ES-I3 (cell line): ENCODE measurements around the gene STK24.

ENCODE experiments used
- H3K36me3 ChIP-seq: 2 replicates; pipeline ENCODE4 v1.6.1; 2013; ENCODE audit warnings: mild to moderate bottlenecking, low read length, control low read depth, moderate library complexity; ENCODE audit not compliant: insufficient read depth
- H3K4me1 ChIP-seq: 2 replicates; pipeline ENCODE4 v1.6.1; 2013; ENCODE audit warnings: mild to moderate bottlenecking, control low read depth, low read length; ENCODE audit not compliant: insufficient read depth
- H3K9ac ChIP-seq: 2 replicates; pipeline ENCODE4 v1.6.1; 2013; ENCODE audit warnings: low read depth, mild to moderate bottlenecking, low read length, moderate library complexity
- H3K9me3 ChIP-seq: 2 replicates; pipeline ENCODE4 v1.6.1; 2013; ENCODE audit warnings: mild to moderate bottlenecking, low read length, moderate library complexity; ENCODE audit not compliant: control insufficient read depth, insufficient read depth

STK24 gene

DNA sequence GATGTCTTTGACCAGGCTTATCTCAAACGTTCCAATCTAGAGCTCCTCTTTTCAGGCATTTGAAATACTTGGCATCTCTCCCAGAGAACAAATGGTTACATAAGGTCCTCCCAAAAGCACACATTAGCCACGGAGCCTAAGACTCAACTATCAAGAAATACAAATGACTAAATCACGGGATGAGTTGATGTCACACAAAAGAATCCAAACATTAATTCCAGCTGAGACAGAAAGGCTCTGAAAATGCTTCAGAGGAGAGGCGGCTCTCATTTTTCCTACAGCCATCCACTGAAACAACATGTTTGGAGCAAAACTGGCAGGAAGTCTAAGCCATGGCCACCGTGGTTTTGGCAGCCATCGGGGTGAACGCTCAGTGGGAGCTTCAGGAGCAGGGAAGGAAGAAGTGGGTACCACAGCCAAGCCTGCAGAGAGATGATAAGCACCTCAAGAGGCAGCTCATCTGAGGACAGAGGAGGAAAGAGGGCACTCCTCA is 122.5 kb downstream of the STK24 start:
- Histone ChIP-seq H3K4me1 (peaks cover 19% of the 10 kb centered on the region), H3K9me3 (no peaks in the 10 kb centered on the region), H3K9ac (no peak overlapping the region), H3K36me3 (peaks cover 7% of the 10 kb centered on the region; the same call in 1 of the 2 replicates)

DNA sequence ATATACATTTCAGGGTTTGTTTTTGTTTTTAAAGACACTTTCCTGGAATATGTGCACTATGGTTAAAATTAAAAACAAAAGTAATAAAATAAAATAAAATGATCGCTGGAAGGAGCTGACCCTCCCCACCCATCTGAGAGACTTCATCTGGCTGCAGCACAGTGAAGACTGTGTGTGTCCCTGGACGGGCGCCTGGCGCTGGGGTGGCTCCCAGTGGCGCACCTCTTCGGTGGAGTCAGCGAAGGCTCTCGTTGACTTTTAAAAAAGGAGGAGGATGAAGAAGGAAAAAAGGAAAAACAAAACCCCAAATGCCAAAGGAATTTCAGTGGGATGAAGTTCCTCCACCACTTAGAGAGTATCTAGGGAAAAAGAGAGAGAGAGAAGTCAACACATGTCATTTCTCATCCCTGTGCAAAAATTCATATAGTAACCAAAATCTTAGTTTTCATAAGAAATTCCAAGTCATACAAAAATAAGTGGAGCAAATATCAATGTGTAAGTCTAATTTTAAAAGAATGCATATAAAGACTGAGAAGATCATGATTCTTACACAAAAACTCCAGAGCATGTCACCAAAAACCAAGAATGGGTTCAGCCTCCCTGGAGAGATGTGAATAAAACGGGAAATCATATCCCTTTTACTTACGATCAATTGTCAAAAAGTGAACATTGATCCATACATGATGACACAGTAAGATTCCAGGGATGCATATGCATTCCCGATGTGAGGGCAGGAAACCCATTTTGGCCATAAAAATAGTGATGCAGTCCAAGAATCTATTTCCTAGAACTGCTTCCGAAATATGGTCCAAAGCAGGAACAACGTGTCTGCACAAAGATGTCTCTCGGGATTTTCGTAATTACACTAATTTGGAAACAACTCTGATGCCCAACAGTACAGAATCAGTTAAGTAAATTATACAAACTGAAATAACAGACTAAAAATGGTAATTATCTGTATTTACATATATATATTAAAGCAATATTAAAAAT is 123.8 kb downstream of the STK24 start:
- no peaks in the 10 kb centered on the region for H3K9me3 ChIP-seq
- no peak overlapping the region for H3K9ac ChIP-seq
- H3K36me3 ChIP-seq = peaks cover 7% of the 10 kb centered on the region; the same call in 1 of the 2 replicates
- H3K4me1 ChIP-seq = peaks cover 19% of the 10 kb centered on the region

DNA sequence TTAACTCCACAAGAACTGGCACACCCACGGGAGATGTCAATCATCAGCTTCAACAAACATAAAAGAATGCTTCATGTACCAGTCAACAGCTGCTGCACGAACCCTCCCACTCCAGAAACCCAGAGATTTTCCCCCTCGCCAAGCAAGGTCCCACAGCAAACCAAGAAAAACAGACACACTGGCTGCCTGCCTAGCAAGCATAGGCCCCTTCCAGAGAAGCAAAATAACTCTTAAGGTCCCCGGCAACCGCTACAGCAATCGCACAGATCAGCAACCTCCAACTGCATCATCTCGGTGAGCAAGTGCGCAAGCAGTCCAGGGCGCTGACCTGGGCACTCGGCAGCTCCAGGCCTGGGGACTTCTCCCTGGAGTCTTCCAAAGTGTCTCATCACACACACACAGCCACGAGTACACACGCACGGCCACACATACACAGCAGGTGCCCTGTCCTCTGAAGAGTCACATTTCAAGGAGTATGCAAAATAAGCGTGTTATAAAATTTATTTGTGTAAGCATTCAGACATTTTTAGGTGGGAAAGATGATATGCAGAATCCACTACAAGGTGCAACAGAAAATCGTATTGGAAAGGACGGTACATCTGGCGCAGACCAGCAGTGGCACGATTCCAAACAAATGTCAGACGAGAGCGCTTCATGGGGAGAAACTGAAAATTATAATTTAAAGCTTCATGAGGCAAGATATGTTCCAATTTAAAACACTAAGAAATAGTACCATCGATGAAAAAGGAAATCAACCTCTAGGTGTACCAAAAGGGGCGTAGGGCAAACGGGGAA is 125.0 kb downstream of the STK24 start:
- peaks cover 13% of the 10 kb centered on the region for H3K36me3 ChIP-seq
- H3K9ac ChIP-seq = no peak overlapping the region
- H3K9me3 ChIP-seq = no peaks in the 10 kb centered on the region
- peaks cover 19% of the 10 kb centered on the region for H3K4me1 ChIP-seq

DNA sequence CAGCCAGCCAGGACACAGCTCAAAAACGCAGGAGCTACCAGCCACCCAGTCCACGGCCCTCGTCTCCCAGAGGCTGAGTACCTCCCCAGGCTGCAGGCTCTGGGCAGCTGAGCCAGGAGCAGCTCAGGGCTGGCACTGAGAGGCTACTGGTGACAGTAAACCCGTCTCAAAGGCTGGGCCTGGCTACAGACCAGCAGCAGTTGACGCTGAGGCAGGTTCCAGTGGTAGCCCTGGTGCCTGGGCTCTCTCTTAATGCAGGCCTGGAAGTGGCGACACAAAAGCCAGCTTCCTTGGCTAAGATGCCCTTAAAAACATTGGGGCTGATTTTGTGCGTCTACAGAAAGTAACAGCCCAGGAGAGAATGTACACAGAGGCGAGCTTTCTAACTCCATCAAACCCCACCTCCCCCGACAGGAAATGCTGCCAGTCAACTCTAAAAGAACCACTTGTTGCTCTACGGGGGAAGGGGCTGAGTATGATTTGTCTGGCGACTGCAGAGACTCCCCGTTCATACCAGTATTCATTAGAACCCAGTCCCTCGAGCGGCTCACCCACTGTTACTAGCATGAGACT is 126.3 kb downstream of the STK24 start:
- no peaks in the 10 kb centered on the region for H3K9me3 ChIP-seq
- H3K36me3 ChIP-seq = peaks cover 10% of the 10 kb centered on the region
- no peak overlapping the region for H3K9ac ChIP-seq
- H3K4me1 ChIP-seq = peaks cover 22% of the 10 kb centered on the region

DNA sequence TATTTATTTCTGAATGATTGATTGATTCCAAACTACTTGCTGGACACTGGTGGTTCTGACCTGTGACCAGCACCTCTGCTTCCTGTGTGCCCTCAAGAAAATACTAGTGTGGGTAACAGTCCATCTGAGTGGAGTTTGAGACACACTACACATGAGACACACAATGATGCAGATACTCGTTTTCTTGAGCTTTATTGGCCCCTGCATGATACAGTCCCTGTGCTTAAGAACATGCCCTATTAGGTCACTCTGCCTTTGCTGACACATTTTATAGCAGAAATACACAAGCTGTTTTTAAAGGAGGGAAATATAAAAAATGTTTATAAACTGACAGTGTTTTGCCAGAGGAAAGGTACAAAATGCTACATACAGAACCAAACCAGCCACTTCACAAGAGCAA is 126.9 kb downstream of the STK24 start:
- H3K36me3 ChIP-seq = peaks cover 10% of the 10 kb centered on the region
- peaks cover 26% of the 10 kb centered on the region for H3K4me1 ChIP-seq

DNA sequence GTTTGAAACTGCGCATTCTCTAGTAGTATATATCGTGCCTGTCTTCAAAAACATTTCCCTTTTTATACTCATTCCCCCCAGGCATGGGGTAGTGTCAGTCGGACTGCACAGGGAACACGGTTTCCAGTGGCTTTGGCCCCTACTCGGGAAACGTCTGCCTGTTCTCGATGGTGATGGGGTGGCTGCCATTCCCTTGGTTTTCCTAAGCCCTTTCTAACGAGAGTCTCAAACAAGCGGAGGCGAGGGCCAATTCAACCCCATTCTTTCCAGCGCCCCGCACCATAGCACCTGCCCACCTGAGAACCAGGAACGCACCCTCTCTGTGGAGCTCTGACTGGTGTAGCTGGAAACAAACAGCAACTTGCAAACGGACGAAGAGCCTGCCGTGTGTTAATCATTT is 127.6 kb downstream of the STK24 start:
- H3K9me3 ChIP-seq = no peaks in the 10 kb centered on the region
- peaks cover 10% of the 10 kb centered on the region for H3K36me3 ChIP-seq
- H3K4me1 ChIP-seq = peaks cover 27% of the 10 kb centered on the region
- H3K9ac ChIP-seq = no peak overlapping the region

More for the DNA sequence above, 126.9 kb downstream of the STK24 start:
- no peaks in the 10 kb centered on the region for H3K9me3 ChIP-seq
- no peak overlapping the region for H3K9ac ChIP-seq

DNA sequence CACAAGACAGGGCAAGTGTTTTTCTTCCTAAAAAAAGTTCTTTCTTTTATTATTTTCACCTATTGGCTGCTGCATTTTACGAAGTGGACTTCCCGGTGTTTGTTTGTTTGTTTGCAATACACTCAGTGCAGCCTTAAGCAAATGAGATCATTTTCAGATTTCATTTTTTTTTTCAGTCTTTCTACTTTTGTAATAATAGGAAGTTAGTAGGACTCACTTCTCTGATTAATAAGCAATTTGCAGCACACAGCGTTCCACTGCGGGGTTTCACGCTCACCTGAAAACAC is 128.3 kb downstream of the STK24 start:
- Histone ChIP-seq H3K9me3 (no peaks in the 10 kb centered on the region), H3K4me1 (peaks cover 27% of the 10 kb centered on the region), H3K36me3 (peaks cover 10% of the 10 kb centered on the region), H3K9ac (no peak overlapping the region)

DNA sequence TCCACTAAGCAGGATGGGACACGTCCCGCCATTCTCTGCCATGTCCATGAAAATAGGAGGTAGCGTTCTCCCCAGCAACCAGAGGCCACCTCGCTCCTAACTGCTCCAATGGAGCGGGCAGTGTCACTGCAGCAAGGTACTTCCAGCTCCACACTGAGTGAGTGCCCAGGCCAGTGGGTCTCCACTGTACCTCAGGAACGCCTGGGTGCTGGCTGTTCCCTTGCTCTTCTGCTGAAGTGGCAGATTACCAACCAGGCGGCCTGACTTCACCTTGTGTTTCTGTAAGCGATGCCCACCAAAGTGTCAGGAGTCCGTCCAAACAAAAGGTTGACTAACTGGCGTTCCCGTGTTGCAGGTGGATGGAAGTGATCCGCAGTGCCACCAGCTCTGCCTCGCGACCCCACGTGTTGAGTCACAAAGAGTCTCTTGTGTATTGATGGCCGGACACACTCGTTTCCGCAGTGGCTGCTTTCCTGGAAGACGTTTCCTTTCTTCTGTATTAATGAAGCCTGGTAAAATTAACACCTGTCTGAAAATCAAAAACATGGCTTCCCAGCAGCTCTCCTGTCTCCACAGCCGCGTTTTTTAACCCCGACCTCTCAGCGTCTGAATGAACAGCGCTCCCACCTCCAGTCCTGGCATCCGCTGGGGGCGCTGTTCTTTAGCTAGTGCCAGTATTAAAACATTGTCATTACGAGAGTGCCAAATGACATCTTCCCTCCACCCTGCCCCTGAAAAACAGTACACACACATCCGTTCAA is 128.8 kb downstream of the STK24 start:
- Histone ChIP-seq H3K9me3 (no peaks in the 10 kb centered on the region), H3K9ac (no peak overlapping the region), H3K36me3 (peaks cover 10% of the 10 kb centered on the region), H3K4me1 (peaks cover 27% of the 10 kb centered on the region)

DNA sequence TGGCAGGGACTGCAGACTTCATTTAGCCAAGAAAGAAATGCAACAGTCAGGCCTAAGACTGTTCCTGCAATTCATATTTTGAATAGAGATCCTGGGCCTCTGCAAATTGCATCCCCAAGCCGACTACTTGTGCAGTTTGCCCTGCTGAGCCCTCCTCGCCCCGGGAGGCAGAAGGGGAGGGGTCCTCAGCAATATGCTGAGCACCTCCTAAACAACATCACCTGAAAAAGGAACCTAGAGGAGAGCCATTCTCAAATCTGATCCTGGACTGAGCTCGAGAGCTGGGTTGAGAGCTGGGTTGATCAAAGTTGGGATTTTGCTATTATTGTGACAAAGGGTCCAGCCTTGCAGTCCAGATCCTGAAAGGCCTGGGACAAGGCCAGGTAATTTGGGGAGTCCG is 129.8 kb downstream of the STK24 start:
- H3K9me3 ChIP-seq = no peaks in the 10 kb centered on the region
- no peak overlapping the region for H3K9ac ChIP-seq
- peaks cover 10% of the 10 kb centered on the region for H3K36me3 ChIP-seq
- peaks cover 27% of the 10 kb centered on the region for H3K4me1 ChIP-seq

DNA sequence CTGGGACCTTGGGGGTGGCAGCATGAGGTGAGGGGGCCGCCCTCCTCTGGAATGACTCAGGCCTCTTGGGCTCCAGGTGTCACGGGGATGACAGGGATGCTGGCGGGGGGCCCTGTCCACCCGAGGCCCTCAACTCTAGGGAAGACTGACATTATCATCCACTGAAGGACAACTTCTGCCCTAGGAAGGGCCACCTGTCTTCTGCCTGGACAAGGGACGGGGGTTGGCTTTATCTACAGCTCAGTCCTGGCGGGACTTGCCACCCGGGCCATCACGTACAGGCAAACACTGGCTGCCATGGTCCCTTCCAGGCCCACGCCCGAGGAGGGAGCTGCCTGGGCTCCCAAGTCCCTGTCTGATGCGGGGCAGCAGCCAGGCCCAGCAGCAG is 130.7 kb downstream of the STK24 start:
- peaks cover 22% of the 10 kb centered on the region for H3K4me1 ChIP-seq
- peaks cover 10% of the 10 kb centered on the region for H3K36me3 ChIP-seq
- H3K9ac ChIP-seq = no peak overlapping the region

DNA sequence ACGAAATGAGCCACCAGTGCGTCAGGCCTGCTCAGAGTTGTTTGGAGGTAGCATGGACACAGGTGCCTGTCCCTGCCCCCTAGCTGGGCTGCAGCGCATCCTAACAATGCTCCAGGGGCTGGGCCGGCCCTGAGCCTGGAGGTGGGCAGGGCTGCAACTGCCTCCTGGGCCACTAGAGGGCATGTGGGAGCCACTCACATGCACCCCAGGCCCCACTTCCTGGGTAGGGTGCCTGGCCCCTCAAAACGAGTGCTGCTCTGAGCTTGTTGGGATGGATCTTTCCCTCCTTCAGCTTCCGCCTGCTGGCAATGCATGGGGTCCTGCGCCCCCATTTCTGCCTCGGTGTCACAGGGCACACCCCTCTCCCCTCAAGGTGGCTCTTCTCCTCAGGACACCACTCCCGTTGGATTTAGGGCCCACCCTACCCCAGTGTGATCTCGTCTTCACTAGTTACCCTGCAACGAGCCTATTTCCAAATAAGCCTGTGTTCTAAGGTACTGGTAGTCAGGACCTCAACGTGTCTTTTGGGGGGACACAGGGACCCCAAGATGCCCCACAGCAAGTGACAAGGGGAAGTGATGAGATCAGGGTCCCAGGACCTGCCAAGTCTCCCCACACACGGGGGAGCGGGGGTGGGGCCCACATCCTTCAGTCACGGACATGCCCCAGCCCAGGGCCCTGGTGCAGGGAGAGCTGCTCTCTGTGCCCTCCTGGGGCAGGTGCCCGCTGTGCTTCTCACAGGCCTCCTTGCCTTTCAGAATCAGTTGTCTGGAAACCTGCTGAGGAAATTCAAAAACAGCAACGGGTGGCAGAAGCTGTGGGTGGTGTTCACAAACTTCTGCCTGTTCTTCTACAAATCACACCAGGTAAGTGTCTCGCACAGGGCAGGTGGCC is 131.3 kb downstream of the STK24 start:
- no peak overlapping the region for H3K9ac ChIP-seq
- H3K4me1 ChIP-seq = peaks cover 16% of the 10 kb centered on the region
- H3K36me3 ChIP-seq = peaks cover 10% of the 10 kb centered on the region
- no peaks in the 10 kb centered on the region for H3K9me3 ChIP-seq

More for the DNA sequence above, 130.7 kb downstream of the STK24 start:
- H3K9me3 ChIP-seq = no peaks in the 10 kb centered on the region

DNA sequence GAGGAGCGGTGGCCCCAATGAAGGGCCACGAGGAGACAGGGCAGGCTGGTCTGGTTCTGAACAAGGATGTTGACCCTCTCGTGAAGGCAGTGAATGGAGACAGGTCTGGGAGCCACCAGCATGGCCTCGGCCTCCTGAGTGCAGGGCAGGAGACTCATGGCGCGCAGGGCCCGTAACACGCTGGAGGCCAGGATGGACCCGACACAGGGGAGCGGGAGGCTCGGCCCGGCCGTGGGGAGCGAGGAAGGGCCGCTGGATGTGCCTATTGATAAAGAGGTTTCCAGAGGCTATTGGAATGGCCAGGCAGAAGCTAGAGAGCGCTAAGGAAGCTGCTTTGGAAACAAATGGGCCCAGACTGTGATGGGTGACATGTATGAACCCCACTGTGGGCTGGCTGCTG is 132.5 kb downstream of the STK24 start:
- peaks cover 7% of the 10 kb centered on the region for H3K36me3 ChIP-seq

DNA sequence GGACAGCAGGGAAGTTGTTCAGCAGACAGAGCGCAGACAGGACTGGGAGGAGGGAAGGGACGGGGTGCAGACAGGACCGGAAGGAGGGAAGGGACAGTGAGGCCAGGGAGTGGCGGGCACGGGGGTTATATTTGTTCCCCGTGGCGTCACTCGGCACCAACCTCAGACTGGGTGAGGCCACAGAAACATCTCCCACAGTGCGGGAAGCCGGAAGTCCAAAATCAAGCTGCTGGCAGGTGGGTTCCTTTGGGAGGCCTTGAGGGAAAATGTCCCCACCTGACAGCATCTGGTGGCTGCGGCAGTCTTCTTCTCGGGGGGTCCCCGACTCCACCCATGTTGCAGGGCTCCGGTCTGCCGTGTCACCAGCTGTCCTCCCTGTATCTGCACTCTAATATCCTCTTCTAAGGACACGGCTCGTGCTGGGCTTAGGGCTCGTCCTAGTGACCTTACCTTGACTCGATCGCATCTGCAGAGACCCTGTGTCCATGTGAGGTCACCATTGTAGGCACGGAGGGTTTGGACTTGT is 133.0 kb downstream of the STK24 start:
- Histone ChIP-seq H3K9ac (no peak overlapping the region), H3K4me1 (peaks cover 8% of the 10 kb centered on the region; the same call in 1 of the 2 replicates), H3K36me3 (peaks cover 7% of the 10 kb centered on the region), H3K9me3 (no peaks in the 10 kb centered on the region)

More for the DNA sequence above, 132.5 kb downstream of the STK24 start:
- H3K9ac ChIP-seq = no peak overlapping the region
- H3K9me3 ChIP-seq = no peaks in the 10 kb centered on the region
- H3K4me1 ChIP-seq = peaks cover 8% of the 10 kb centered on the region; the same call in 1 of the 2 replicates
